ENCODE measurements around the gene SEC16A.

The SEC16A gene

DNA sequence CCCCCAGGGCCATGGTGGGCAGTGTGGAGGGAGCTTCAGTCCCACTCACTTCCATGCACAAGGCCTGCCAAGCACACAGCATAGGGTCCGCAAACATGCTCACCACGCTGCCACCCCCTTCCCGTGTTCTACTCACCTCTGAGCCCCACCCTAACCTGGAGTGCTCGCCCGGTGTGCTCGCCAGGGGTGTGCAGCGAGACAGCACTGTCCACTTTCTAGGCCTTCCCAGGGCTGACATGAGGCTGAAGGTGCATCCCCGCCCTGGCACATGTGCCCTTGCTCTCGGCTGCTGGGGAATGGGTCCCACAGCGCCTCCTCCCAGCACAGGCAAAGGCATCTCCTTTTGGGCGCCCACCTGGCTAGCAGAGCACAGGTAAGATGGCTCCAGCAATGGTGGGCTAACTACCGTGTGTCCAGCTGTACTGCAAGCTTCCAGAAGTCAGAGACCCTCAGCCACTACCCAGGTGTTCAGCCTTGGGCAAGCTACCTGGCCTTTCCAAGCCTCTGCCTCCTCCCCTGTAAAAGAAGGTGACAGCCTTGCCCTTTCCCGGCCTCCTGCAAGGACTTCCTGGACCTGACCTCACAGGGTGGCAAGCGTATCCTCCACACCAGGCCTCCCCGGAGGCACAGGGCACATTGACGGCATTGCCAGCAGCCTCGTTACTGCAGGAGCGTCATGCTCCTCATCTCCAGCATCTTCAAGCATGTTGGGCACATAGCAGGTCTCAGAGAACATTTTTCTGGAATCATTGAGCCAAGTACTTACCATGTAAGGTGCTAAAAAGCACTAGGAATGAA is 4.2 kb upstream of the SEC16A start:
- no peak for DNase-seq (ENCODE audit: low read depth in 3 of 3, low spot score in 1 of 3)

DNA sequence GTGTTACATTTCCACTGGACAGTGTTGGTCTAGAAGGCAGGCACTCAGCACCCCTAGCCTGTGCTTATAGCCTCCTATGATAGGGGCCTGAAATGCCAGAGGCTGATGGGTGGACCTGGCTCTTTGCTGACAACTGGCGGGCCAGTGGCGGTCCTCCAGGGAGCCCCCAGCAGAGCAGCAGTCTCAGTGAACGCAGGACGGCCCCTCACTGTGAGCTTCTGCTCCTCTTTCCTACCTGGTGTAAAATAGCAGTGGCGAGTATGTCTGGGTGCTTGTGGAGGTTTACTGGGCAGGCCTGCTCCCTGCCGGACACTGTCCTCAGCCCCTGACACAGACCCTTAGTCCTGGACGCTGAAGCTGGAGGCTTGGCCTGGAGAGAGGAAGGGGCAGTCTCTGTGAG is 3.3 kb upstream of the SEC16A start:
- no peak for DNase-seq (ENCODE audit: low read depth in 3 of 3, low spot score in 1 of 3)

GRCh38 chr9:136485049-136486045 is 2.5 kb upstream of the SEC16A start:
- DNase-seq (ENCODE audit: low read depth in 3 of 3, low spot score in 1 of 3), result peak; percentile 51 to 84 (median 64)

- no peak for DNase-seq (ENCODE audit: low read depth in 3 of 3, low spot score in 1 of 3)
These were observed 1.6 kb upstream of the SEC16A start for GRCh38 chr9:136484153-136485048.

GRCh38 chr9:136483589-136484152 is 831 bp upstream of the SEC16A start:
- DNase-seq (ENCODE audit: low read depth in 3 of 3, low spot score in 1 of 3), result peak; percentile 90 to 94 (median 92)

DNA sequence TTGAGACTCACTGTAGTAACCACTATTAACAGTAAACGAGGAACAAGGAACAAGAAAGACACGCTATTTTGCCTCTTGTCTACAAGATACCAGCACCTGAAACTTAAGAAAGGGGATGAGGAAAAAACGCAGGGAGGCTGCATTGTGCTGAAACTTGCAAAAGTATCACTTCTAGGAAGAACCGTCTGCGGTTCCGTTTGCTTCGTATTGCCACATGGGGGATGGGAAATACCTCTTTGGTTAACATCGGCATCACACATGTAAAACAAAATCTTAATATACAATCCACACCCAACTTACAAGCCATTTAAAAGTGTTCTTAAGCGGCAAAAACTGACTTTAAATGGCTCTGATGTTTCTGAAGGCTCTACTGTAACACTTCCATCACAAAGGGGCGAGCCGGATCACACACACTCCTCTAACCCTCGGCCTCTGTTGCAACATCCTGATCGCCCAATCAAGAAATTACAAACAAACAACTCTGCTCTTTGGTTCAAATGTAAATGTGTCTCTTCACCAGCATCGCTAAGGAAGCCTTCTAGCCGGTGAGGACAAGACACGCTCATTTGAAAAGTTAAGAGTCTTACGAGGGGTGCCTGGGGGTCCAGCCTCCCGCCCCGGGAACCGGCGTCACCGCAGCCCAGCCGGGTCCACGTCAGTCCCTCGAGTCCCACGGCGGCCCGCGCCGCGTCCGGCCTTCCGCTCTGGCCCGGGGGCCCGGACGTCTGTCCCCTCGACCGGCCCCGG is 621 bp downstream of the SEC16A start:
- DNase-seq (ENCODE audit: low read depth in 3 of 3, low spot score in 1 of 3), result peak in 1 of 3 donors; percentile 10

DNA sequence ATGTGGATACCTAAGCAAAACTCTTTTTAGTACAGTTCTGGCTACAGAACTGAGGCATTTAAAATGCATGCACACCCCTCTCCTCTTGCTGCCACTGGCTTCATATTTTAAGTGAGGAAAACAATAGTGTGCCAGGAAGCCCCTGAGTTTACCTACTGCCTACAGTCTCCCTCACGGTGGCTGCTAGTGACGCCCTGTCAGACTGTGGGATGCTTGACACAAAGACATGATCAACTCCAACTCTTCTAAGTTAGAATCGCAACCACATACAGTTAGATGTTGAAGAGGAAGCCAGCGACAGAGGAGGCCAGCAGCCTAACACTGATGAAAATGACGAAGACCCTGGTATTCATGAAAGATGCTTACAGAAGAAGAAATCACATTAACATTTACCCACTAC is 1.3 kb downstream of the SEC16A start:
- no peak for DNase-seq (ENCODE audit: low read depth in 3 of 3, low spot score in 1 of 3)

DNA sequence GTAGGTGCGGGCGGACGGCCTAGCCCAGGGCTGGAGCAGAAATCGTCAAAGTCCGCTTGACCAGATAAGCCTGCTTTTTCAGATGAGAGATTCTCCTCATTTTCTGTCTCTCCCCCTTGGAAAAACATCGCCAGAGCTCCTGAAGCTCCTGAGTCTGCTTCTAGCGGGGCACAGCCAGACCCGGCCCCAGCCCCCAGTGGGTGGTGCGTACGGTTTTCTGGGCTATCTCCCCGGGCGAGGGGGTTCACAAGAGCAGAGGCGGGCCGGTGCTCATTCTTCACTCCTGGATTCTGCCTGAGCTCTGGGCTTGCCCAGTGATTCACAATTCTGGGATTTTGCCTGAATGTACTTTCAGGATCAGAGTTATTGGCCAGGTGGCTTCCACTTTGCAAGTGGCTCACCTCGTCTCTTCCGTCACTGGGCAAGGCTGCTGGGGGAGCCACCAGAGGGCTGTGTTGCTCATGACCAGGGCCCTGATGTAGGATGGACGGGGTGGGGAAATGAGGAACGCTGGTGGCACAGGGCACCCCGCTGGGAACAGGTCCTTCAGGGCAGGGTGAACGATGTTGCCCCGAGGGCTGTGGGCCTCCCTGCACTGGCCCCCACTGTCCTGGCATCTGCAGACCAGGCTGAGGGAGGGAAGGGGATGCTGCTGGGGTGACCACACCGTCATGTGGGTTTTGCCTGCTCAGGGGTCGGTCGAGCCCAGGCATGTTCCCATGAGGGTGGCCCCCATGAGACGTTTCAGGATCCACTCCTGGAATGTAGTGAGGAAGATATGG is 6.3 kb downstream of the SEC16A start:
- no peak for DNase-seq (ENCODE audit: low read depth in 3 of 3, low spot score in 1 of 3)

- DNase-seq (ENCODE audit: low read depth in 3 of 3, low spot score in 1 of 3), result no peak
These were observed 7.6 kb downstream of the SEC16A start for GRCh38 chr9:136474974-136475865.

- no peak for DNase-seq (ENCODE audit: low read depth in 3 of 3, low spot score in 1 of 3)
These were observed 8.7 kb downstream of the SEC16A start for GRCh38 chr9:136474021-136474640.

- no peak for DNase-seq (ENCODE audit: low read depth in 3 of 3, low spot score in 1 of 3)
These were observed 9.5 kb downstream of the SEC16A start for GRCh38 chr9:136473354-136473721.

DNA sequence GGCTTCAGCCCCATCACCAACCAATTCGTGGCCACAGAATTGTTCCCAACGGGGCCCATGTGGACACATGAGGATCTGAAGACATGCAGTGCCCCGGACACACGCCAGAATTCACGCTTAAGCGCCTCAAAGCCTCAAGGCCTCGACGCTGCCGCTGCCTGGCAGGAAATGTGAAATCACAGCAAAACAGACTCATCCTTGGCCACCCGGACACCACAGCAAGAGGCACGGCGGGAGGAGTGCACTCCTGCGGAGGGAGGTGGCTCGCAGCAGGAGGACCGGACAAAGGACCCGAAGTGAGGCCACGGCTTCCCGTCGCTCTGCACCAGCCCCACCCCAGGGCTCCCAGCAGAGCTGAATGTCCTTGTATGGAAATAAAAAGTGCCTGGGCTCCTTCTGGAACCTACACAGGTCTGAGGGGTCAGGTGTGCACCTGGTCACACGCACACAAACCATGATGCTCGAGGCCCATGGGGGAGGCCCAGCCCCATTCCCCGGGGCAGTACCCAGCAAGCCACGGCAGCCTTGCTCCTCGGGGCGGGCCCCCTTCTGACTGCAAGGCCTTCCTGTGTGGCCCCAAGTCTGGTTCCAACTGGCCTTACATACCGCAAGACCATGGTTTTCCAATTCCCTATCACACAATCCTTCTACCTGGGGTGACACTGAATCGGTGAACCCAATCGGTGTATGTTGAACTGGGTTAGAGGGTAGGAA is 10.0 kb downstream of the SEC16A start:
- no peak for DNase-seq (ENCODE audit: low read depth in 3 of 3, low spot score in 1 of 3)

DNA sequence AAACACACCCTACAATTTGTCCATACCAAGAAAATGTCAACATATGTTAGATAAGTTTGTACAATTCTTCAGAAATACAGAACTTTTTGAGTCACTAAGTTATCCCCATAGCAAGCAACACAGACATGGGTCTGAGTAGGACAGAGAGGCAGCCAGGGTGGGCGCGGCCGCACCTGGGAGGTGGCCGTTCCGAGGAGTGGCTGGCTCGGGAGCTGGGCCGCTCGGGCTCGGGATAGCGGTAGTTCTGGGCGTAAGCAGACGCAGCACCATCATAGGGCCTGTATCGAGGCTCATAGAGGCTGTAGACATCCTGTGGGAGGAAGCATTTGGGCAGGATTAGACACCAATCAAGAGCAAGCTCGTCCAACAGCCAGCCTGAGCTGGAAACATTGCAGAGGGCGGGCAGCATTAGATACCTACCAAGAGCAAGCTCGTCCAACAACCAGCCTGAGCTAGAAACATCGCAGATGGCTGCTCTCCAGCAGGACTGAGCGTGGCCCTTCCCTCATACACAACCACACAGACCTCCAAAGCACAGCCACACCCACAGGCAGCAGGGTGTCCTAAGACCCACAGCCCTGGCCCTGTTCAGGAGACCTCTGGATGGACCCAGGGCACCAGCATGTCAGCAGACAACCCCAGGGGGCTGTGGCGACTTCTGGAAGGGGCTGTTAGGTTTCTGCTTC is 10.9 kb downstream of the SEC16A start:
- no peak for DNase-seq (ENCODE audit: low read depth in 3 of 3, low spot score in 1 of 3)

GRCh38 chr9:136470792-136471469 is 11.9 kb downstream of the SEC16A start:
- DNase-seq (ENCODE audit: low read depth in 3 of 3, low spot score in 1 of 3), result no peak

- DNase-seq (ENCODE audit: low read depth in 3 of 3, low spot score in 1 of 3), result no peak
These were observed 12.5 kb downstream of the SEC16A start for GRCh38 chr9:136470356-136470755.

DNA sequence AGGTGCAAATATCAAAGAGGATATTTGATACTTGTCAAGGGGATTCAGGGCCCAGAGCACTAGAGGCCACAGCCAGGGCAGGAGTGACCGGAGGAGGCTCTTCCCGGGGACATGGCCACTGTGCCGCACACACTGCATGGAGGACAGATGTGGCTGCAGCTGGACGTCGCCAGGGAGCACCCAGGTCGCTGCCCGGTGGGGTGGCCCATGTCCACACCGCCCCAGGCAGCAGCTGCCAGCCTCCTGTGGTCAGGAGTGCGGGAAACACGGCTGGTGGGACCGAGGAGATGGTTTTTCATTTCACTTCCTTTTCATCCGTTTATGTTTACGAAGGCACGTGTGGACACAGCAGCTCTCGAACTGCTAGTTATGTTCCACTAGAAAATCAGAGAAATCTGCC is 15.1 kb downstream of the SEC16A start:
- DNase-seq (ENCODE audit: low read depth in 3 of 3, low spot score in 1 of 3), result no peak

Measured in stimulated activated CD4-positive, alpha-beta T cell treated with anti-CD3 and anti-CD28 coated beads, TNF-alpha, amount 100 ng/mL, for 1 hour (primary cell).